ENCODE data around the gene PTPN13.

PTPN13 gene

DNA sequence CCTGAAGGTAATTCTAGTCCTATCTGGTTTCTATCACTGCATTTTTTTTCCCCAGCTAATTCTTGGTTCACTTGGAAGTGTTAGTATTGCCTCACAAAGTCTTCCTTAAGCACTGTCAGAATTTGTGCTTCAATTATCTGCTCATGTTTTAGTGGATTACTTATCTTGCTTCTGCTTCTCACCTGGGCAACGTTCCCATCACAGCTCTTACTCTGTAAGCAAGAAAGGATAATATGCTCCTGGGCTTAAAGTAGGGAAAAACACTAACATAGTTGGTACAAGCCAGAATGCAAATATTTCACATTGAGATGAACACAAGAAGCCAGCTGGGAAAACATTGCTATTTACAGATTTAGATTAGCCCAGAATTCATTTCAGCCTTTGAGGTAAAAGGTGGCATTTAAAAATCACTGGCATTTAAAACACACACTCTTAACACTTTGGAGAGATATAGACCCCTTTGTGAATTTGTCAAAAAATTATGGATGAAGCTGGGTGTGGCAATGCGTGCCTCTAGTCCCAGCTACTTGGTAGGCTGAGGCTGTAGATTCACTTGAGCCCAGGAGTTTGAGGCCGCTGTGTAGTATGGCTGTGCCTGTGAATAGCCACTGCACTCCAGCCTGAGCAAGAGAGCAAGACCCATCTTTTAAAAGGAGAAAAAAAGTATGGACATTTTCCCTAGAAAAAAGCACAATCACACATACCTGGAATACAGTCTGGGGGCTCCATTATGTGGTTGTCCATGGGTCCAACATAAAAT lies 6.6 kb upstream of the PTPN13 start:
- DNase-seq: no peak

DNA sequence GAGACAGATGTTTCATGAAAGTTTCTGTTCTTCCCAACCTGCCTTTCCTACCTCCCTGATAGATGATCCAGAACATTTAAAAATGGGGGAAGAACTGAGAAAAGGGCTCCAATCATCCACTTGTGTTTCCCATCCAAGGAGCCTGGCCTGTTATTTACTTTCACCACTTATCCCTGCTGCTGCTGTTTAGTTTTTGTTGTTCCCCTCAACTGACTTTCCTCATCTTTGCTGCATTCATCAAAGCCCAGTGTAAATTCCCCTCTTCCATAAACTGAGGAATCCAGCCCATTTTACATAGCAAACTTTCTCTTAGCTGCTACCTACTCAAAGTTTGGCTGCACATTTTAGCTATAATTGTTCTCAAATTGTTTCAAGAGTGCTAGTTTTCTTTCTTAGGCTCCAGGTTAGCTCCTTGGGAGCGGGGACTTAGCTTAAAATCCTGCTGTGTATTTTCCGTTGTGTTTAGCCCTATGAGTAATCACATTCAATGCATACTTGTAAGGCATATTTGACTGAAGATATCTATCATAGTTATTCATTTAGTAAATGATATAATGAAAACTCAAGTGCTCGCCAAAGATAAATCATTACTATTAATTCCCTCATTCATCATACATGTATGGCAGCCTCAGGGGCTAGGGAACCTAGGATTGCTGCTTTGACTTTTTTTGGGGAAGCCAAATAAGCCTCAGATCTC lies 1.4 kb upstream of the PTPN13 start:
- DNase-seq: no peak

DNA sequence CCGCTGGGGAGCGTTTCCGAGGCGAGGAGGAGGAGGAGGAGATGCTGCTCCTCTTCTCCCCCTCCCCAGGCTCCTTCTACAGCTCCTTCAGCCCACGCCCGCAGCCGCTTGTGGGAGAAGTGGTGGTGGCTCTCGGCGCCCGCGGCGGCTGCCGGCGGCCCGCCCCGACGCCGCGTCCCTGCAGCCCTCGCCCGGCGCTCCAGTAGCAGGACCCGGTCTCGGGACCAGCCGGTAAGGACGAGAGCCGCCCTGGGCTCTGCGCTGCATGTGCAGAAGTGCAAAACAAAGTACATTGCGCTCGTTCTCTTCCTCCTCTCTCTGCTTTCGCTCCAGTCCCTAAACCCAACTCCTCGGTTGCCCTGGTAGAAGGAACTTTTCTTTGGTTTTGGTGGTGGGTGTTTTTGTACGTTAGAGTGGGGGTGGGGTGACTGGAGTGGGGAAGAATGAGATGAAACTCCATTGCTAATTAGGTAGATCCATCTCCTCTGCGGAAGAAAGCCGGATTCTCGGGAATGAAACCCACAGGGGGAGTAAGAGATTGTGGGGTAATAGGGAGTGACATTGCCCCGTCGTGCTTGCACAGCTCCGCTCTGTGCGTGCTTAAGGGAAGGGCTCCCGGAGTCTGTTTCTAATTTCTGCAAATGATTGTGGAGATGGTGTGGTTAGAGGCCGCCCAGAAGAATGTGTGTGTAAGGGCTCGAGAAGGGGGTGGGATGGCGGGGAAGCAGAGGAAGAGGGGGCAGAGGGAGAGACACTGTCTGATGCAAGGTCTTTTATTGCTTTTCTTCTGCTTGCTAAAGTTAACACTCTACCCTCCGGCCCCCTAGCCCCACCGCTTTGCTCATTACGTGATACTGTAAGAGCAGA lies 677 bp downstream of the PTPN13 start:
- no peak for DNase-seq

DNA sequence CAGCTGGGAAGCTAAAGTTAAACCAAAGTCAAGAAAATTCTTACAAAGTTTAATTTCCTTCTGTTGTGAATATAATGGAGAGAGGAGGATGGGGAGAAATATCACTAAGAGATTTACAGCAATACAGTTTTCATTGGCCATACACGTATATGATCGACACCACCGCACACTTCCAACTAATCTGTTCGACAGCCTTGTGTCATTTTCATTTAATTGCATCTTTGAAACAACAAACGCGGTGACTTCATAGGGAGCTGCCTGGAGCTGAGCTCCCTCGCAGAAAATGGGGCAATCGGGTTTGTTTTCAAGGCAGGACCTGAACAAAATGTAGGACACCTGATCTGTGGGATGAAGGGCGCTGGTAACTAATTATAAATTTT lies 1.3 kb downstream of the PTPN13 start:
- no peak for DNase-seq

DNA sequence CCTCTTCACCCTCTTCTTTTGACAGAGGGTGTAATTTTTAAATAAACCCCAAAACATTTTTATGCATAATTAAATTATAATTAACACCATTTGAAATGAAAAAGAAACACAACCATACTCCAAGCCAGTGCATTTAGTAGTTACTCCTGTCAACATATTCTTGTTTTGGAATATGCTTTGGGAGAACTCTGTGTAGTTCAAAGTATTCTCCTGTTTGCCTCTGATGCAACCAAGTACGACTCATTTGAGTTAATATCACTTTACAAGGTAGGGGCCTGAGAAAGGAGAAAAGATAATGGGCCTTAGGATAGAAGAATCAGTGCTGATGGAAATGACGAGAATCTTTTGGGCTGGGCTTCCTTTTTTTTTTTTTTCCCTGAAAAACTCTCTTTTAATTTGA lies 2.7 kb downstream of the PTPN13 start:
- DNase-seq: no peak

DNA sequence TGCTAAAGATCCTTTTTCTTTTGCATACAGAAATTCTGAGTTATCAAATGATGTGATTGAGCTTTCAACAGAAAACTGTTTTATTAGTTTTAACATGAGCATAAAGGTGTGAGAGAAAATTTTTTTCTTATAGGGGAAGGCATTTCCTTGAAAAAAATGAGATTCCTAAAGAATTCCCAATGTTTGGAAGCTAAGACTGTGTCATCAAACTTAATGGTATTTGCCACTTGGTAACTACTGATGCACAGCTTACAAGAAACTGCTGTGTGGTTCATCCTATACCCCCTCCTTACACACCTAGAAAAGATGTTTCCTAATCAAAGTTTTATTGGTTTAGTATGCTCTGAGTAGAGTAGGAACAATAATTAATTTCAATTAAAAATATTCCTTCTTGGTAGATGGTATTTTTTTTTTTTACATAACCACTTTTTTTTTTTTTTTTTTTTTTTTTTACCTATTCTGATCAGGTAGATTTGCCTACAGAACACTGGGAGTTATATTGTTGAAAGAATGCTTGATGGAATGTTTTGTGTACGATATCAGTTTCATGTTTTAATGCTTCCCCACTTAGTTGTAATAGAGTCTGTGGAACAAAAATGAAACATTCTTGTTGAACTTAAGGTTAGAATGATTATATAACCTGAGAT lies 6.0 kb downstream of the PTPN13 start:
- DNase-seq: no peak

DNA sequence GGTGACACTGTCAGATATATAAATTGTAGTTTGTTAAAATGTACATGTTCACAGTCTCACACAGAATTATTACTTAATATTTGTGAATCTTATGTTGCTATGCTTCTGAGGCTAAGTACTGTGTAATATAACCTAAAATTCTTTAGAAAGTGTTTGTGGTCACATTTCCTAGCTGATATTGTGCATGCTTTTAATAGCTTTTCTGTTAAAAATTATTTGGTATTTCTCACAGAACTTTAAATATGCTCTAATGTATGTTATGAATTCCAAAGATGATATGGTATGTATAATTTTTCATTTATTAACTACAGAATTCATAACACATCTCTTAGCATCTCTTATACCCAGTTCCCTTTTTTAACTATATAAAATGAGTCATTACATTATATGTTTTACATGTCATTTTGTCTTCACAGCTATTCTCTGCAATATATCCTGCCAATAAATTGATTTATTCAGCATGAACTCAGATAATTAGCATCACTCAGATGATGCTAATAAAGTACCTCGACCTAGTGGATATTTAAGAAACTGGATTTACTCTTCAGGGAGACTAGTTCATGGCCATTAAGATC lies 9.3 kb downstream of the PTPN13 start:
- DNase-seq: no peak

DNA sequence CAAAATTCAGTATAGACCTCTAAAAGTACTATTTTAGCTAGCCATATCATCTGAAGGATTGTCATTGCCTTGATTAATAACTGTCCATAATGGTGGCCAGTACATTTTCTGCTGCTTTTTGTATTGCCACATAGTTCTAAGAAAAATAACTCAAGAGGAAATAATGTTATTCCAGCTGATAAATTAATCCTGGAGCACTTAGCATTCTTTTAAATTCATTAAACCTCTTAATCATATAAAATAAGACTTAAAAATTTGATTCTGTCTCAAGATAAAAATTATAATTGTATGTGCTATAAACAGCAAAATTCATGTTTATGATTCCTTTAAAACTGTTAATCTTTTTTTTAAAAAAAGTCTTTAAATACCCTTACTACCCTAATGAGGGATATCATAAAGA lies 12.7 kb downstream of the PTPN13 start:
- DNase-seq: no peak

DNA sequence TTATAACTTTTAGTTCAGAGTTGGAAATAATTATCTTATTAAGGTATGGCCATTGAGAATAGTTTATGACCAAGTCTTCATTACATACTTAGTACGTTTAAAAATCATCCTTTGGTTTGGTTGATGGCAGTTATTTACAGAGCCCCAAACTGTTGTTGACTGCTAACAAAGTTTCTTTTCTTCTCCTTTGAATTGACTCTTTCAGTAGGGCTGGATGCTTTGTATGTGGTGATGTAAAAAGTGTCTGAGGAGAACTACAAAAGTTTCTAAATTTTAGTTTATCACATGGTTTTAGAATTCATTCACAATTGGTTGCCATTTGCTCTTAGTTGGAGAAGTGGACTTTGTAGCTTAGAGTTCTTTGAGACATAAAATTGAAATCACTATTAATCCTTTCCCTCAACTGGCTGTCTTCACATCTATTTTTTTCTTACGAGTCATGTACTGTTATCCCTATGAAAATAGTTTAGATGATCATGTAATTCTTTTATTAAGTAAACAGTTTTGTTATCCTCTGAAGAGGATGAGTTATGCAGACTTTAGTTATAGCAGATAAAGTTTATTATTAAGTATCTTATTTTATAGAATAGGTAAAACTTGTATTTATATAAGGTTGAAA lies 14.8 kb downstream of the PTPN13 start:
- no peak for DNase-seq

DNA sequence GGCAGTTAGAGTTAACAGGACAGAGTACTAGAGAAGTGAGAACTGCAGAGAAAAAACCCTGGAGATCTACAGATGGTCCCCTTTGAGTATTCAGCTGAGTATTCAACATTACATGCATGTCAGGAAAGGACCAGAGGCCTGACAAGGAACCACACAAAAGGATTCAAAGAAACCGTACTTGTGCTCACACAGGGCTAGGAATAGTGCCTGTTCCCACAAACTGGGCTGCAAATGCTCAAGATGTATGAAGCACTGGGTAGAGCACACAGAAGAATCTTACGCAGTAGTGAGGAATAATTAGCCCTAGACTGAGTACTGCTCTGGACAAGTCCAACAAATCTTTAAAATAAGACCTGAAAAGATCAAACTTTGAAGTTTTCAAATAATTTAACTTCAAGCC lies 17.6 kb downstream of the PTPN13 start:
- no peak for DNase-seq

DNA sequence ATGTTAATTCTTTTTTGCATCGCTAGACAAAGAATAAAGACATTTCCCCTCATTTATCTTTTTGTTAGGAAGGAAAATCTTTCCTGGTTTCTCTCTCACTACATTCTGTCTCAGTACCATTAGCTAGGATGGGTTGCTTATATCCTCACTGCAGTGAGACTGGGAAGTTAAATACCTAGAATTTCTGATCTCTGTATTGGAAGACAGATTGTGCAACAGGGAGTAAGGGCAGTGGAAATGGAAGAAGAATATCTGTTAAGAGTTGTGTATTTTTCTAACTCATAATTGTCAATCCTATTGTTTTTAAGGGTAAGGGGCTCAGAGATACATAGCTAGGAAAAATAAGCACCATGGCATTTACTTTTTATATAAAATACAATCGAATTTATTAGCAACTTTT lies 19.6 kb downstream of the PTPN13 start:
- no peak for DNase-seq

DNA sequence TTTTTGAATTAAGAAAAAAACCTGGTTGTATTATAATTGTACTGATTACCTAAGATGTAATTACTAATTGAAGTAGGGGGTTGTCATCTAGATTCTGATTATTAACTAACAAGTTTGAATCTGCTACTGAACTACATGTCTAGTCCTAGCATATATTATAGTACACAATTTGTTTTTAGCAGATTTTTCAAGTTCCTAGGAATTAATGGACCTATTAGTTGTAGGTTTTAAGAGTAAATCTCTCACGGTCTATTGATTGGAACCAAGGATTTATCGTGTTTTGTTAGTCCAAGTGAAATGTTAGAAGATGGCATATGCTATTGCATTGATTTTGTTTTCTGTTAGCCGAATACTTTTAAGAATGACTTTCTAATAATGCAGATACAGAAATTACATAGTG lies 20.8 kb downstream of the PTPN13 start:
- DNase-seq: no peak

DNA sequence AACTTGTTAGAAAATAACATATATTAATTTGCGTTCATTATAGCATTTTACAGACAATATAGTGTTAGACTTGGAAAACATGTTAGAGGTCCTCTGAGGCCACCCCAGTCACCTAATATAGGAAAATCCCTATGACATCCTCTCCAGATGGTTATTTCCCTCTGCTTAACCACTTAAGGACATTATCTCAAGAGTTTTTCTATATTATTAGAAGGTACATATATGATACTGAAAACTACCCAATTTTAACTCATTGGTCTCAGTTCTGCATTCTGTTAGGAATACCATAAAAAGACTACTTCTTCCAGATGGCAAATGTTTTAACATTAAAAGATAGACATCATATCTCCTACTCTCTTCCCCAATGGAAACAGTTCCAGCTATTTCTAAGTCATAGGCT lies 21.4 kb downstream of the PTPN13 start:
- DNase-seq: no peak

DNA sequence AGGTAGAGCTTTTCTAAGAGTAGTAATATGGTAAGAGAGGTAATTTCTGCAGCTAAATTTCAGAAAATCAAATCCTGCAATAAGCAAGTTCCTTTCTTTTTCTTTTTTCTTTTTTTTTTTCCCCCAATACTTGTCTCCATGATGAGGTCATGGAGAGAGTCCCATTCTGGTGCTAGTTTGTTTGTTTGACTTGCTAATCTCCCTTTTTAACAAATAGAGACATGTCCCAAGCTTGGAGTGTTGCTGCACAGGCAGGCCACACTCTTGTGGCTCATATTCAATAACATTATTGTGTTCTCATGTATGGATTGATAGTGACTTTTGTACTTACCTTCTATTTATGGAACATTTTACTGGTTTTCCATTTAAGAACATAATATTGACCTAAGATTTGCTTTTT lies 25.5 kb downstream of the PTPN13 start:
- no peak for DNase-seq

DNA sequence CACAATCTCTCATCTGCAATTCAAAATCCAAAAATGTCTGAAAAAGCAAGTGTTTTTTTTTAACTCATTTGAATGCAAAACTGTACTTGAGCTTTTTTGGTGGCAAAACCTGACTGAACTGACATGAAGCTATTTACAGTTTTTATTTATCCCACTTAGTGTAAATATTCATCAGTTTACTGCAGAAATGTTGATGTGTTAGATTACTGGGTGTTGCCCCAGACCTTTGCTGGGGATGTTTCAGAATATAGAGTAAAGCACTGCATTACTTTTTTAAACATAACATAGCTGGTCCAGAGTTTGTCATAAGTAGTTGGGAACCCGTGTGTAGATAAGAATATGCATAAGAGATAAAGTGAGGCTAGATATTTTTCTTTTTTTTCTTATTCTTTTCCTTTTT lies 27.3 kb downstream of the PTPN13 start:
- no peak for DNase-seq

DNA sequence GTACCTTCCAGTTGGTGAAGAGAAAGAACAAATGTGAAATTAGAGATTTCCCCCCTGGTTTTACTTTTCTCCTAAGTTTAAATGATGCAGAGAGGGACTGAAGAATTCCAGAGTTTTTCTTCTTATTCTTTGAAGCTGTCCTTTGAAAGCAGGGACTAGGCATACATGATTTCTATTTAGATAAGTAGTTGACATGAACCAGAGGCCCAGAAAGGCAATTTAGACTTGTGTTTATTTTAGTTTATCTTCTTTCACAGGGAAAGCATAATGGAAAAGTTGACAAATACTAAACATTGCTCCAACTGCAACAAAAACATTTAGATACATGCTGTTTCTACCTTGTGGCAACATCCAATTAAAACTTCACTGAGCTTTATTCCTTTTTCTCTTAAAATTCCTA lies 32.0 kb downstream of the PTPN13 start:
- DNase-seq: no peak

DNA sequence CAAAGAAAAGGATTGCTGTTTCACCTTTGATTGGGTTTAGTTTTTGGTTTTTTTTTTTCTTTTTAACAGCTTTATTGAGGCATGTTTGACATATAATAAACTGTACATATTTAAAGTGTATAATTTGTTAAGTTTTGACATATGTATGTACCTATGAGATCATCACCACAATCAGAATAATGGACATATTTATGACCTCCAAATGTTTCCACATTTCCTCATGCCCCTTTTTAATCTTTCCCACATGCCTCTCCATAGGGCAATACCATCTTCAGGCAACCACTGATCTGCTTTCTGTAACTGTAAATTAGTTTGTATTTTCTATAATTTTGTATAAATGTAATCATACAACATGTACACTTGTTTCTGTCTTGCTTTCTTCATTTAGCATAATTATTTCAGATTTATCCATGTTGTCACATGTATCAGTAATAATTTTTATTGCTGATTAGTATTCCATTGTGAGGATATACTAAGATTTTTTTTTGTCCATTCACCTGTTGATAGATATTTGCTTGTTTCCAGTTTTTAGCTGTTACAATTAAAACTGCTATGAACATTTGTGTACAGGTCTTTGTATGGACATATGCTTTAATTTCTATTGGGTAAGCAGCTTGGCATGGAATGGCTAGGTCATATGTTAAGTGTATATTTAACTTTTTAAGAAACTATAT lies 33.5 kb downstream of the PTPN13 start:
- no peak for DNase-seq

DNA sequence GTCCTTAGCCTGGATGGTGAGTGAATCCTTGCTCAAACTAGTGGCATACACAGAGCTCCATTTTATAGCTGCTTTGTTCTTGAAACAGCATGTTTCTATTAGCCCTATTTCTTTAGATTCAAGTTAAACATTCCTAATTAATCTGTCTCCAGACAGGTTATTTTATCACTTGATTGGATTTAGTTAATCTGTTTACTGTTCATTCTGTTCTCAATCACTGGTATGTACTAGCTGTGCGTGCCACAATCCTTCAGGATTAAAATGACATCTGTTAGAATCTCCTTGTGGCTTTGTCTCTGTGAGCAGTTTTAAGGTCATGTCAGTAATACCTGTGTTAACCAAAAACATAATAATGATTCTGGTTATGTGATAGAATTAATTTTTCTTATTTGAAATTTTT lies 36.5 kb downstream of the PTPN13 start:
- DNase-seq: no peak

DNA sequence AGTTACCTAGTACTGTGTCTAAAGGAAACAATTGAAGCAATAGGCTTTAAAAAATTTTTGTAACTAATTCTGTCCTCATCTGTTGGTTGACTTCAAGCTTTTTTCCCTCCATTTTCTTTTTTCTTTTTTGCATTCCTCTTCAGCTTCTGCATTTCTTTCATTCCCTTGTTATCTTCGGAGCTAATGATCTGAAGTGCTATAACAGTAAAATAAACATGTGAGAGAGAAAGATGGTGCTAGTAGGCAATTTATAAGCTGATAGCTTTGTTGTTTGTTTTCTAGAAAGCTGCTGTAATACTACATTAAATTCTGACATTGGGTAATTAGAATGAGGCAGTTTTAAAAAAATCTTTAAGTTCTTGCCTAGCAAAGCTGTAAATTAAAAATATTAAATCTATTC lies 37.1 kb downstream of the PTPN13 start:
- DNase-seq: no peak

DNA sequence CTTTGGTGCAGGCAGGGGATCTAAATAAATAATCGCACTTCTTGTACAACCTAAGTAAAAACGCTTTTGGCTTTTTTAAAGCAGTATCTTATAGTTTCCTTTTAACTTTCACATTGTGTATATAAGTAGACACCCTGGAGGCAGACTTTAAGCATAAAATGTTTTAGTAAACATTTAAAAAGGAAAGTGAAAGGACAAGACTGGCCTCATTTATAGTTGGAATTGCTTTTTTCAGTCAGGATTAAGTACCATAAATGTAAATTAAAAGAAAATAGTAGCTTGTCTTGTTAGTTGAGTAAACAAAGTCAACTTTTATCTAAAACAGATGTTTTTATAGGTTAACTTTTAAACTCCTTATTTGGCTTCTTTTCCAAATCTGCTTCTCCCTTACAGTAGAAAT lies 39.7 kb downstream of the PTPN13 start:
- DNase-seq: no peak

DNA sequence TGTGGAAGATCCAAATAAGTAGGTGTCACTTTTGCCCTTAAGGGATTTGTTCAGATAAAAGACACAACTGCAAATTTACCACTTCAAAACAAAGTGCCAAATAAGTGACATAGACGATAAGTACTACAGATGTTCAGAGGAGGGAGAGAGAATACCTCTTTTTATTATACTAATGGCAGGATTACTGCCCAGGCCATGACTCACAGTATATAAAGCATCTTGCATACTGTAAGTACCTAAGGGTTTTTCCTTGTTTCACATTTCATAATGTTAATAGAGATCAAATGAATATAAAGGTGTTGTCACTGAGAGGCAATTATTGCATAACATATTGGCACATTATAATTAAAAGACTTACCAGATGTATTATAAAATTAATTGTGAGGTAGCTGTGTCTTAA lies 46.4 kb downstream of the PTPN13 start:
- DNase-seq: no peak

DNA sequence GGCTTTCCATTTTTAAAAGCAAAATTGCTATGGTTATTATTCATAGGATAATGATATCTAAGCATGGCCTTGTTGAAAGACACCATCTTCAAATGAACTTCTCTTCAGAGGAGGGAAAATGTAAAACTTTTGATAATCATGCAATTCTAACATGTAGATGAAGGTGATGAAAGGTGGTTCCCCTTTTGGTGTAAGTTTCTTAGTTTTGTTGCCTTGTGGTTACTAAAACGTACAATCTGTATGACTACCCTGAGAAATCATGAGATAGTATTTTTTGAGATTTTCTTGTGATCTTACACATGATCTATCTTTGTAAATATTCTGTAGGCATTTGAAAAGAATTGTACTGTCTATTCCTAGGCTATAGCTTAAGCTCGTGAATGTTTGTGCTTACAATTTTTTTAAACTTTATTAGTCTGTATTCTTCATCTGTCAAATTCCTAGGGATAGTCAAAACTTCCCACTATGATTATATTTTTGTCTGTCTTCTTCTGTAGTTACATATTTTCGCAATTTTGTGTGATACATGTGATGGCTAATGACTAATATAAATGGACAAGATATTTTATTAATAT lies 47.5 kb downstream of the PTPN13 start:
- no peak for DNase-seq

Measured in CD4-positive, alpha-beta T cell treated with Interleukin-4 for 4 hours (primary cell).